Ramos (cell line): ENCODE results near the gene AGAP1.

ENCODE experiments used
- in situ Hi-C: fragments of 300-500 bp; cut with MboI; formaldehyde crosslinking; loops from one replicate; pipeline ENCODE4 v1.14.3; 2022; ENCODE audit warnings: low sequenced_read_pairs; ENCODE audit not compliant: unreplicated experiment

The AGAP1 gene

GRCh38 chr2:235737840-235738239, 244.0 kb downstream of the AGAP1 start:
- in situ Hi-C loops = loop anchor here (25.0 kb wide), 1 partner anchor 601 kb away; no protein-coding TSS in a partner anchor

- in situ Hi-C loops = loop anchor here (10.0 to 25.0 kb wide), 2 partner anchors 125 to 603 kb away; no protein-coding TSS in a partner anchor
Measured at GRCh38 chr2:235739704-235740415, 246.0 kb downstream of the AGAP1 start.

- in situ Hi-C loops = loop anchor here (10.0 to 25.0 kb wide), 2 partner anchors 126 to 604 kb away; no protein-coding TSS in a partner anchor
Measured at GRCh38 chr2:235740821-235741220, 247.0 kb downstream of the AGAP1 start.

DNA sequence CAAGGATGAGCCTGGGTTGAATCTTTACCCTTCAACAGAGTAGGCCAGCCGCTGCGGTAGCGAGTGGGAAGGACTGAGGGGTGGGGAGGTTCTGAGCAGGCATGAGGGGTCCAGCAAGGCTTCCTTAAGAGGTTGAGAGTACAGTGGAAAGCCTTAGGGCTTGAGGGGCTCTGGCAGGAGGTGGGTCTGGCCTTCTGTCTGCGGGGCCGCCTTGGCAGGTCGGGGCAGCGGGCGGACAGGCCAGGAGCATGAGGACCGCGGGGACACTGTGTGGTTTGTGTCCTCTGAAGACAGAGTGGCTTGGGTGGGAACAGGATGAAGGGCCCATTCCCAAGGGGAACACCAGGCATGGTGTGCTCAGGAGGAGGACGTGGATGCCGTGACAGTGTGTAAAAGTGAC, 250.3 kb downstream of the AGAP1 start:
- in situ Hi-C loops = loop anchor here (10.0 to 25.0 kb wide), 2 partner anchors 129 to 607 kb away; no protein-coding TSS in a partner anchor

- in situ Hi-C loops = loop anchor here (10.0 to 25.0 kb wide), 2 partner anchors 131 to 608 kb away; no protein-coding TSS in a partner anchor
Measured at GRCh38 chr2:235745597-235745996, 251.8 kb downstream of the AGAP1 start.

GRCh38 chr2:235746257-235746934, 252.6 kb downstream of the AGAP1 start:
- in situ Hi-C loops = loop anchor here (10.0 to 25.0 kb wide), 2 partner anchors 132 to 609 kb away; no protein-coding TSS in a partner anchor

DNA sequence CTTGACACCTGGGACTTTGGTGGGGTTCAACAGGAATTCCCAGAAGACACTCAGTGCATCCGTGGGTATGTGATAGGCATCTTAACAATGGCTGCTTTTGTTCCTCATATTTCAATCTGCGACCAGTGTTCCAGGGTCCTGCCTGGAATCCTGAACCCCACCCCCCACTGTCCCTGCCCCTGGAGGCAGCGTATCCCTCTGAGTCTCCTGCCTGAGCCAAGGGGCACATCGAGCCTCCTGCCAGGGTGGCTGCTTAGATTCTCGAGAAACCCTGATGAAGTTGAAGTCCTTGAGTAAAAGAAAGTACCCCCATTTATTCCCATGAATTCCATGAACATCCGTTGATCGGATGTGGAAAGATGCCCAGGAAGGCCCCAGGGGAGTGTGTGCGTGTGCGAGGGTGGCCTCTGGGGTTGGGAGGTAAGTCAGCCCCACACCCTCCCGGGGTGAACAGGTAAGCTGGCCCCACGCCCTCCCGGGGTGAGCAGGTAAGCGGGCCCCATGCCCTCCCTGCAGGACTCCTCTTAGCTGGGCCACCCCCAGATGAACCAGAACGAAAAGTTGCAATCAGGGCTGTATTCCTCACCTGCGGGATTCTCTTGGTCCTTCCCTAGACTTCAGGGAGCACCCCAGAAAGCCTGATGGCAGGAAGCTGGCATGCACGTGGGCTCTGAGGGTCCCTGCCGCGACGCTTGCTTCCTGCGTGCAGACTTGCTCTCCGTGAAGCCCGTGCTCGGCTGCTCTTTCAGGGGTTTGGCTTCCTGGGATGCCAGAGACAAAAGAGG, 253.3 kb downstream of the AGAP1 start:
- in situ Hi-C loops = loop anchor here (10.0 to 25.0 kb wide), 2 partner anchors 132 to 610 kb away; no protein-coding TSS in a partner anchor

DNA sequence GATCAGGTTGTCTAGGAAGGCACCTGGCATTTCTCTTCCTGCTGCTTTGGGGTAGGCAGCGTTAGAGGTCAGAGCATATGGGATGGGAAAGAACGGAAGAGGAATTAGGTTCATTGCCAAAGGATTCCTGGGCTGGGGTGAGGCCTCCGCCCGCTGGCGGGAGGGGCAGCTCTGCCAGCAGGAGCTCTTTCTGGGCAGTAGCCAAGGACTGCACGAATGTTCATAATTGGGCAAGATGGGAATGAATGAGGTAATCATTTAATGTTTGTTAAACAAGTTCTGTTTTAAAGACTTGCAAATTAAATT, 253.9 kb downstream of the AGAP1 start:
- in situ Hi-C loops = loop anchor here (10.0 to 25.0 kb wide), 2 partner anchors 133 to 610 kb away; no protein-coding TSS in a partner anchor

DNA sequence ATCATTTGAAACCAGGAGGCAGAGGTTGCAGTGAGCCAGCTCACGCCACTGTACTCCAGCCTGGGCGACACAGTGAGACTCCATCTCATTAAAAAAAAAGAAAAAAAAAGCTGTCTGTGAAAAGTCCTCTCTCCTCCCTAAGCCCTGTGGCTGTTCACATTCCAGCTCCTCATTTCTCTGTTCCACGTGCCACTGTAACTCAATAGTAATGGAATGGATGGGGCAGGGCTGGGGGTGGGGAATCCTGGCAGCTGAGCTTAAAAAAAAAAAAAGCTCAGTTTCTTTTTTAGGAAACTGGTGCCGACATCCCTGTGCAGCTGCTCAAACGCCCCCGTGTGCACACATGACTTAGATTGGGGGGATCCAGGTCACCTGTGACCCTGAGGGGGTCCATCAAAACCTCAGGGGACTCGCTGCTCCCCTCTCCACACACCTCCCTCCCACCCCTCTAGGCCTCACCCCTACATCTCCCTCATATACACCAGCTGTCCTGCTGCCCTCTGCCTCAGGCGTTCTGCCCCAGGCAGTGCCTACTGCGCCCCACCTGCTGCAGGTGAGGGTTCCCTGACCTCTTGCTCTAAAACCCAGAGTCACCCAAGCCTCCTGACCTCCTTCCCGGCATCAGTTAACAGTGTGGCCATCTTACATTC, 255.4 kb downstream of the AGAP1 start:
- in situ Hi-C loops = loop anchor here (10.0 to 25.0 kb wide), 2 partner anchors 134 to 612 kb away; no protein-coding TSS in a partner anchor

GRCh38 chr2:235749771-235750160, 255.9 kb downstream of the AGAP1 start:
- in situ Hi-C loops = loop anchor here (10.0 to 25.0 kb wide), 2 partner anchors 135 to 612 kb away; no protein-coding TSS in a partner anchor

DNA sequence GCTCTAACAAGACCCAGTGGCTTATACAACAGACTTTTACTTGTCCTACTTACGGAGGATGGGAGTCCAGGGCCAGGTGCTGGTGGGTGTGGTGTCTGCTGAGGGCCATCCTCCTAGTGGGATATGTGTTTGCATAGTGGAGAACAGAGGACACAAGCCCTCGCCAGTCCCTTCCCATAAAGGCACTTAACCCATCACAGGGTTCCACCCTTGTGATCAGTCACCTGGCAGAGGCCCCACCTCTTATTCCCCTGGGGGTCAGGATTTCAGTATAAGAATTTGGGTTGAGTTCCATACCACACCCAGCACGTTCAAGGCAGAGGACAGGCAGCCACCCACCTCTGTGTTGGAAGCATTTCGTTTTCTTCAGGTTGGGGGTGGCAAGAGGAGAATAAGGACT, 259.0 kb downstream of the AGAP1 start:
- in situ Hi-C loops = no loop called here

DNA sequence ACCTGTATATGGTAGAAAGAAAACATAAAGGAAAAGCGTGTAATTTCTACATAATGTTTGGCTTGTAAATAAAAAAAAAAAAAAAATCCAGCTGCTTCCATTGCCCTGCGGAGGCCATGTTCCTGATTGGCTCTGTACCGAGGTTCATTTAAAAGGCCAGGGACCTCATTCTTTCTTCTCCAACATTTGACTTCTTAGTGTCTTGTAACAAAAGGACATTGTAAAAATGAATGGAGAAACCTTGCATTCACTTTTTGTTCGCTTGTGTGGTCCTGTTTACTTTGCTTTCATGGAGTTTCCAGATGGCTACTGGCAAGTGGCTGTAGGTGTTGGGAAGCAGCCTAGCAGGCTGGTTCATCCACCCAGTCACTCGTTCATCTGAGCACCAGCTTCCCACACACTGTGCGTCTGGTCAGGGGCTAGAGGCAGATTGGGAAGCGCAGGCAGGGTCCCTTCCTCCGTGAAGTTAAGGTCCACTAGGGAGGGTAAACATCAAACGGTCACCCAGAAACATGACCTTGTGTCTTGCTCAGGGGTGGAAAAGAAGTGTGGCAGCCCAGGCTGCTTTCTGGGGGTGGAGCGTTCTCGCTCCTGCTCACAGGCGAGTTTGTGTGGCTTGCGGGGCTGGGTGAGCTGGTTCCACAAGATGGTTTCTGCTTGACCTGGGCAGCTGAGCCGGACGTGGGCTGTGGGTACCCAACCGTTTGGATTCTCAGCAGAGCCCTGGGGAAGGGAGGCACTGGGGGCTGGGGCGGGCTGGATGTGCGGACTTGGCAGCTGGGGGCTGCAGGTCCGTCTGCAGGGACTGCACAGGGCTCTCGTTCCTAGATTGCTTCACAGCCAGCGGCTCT, 260.7 kb downstream of the AGAP1 start:
- in situ Hi-C loops = no loop called here

DNA sequence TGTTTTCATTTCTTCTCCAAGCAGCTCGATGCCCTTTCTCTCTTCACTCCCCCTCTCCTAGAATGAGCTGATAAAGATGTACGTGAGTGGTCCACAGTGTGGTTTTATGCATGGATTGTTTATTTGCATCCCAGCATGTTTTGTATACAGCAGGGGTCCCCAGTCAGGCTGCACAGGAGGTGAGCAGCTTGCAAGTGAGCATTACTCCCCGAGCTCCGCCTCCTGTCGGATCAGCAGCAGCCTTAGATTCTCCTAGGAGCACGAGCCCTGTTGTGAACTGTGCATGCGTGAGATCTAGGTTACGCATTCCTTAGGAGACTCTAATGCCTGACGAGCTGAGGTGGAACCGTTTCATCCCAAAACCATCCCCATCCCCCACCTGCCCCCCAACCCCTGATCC, 262.6 kb downstream of the AGAP1 start:
- in situ Hi-C loops = no loop called here

GRCh38 chr2:235757212-235757611, 263.4 kb downstream of the AGAP1 start:
- in situ Hi-C loops = no loop called here

DNA sequence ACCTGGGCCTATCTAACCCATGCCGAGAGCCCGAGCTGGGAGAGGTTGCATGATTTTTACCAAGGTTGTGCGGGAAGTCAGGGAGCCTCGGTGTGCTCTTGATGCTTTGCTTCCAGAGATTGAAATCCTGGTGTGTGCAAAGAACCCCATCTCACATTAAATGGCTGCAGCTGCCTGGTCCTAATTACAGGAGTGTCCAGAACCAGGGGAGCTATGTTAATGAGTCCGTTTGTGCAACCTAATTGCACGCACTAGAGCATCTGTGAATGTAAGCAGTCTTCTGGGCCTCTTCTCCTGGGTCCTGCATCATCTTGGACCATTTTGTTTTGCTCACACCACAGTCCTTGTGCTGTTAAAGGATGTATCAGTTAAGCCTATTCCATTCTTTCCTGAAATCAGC, 263.8 kb downstream of the AGAP1 start:
- in situ Hi-C loops = no loop called here

DNA sequence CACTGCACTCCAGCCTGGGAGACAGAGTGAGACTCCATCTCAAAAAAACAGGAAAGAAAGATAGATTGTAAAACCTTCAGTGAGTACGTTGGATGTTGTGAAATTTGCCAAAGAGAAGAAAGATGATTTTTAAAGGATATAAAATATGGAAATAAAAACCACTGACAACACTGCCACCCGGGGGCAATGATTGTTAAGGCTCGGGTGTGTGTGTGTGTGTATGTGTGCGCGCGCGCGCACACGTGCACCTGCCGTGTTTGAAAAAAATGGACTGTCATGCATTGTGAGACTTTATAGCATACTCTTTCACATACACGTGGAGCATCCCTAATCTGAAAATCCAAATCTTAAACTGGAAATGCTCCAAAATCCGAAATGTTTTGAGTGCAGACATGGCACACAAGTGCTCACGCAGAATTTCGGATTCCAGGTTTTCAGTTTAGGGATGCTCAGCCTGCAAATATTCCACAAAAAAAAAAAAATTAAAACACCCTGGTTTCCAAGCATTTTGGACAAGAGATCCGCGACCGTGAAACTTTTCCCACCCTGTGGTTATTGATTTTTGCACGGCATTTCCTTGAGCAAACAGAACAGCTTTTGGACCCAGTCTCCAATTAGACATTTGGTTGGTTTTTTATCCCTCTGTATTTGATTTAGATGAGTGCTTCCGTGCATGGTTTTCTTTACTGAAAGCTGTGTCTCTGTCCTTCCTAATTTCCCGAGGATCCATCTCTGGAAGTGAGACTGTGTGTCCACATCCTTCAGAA, 269.2 kb downstream of the AGAP1 start:
- in situ Hi-C loops = loop anchor here (10.0 kb wide), 1 partner anchor 422 kb away; no protein-coding TSS in a partner anchor

DNA sequence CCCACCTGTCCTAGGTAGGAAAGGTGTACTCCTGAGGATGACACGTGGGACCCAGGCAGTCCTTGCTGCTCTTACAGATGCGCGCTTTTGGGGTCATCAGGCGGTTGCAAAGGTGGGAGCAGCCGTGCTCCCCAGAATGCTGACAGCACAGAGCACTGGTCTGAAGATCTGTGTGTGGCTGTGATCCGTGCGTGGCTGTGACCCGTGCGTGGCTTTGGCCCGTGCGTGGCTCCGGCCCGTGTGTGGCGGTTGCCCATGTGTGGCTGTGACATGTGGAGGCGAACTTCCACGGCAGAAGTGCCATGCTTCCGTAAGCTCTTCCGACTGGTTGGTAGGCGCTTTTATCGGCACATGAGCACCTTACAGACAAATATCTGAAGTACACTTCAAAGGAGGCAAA, 270.0 kb downstream of the AGAP1 start:
- in situ Hi-C loops = loop anchor here (10.0 kb wide), 1 partner anchor 421 kb away; no protein-coding TSS in a partner anchor

DNA sequence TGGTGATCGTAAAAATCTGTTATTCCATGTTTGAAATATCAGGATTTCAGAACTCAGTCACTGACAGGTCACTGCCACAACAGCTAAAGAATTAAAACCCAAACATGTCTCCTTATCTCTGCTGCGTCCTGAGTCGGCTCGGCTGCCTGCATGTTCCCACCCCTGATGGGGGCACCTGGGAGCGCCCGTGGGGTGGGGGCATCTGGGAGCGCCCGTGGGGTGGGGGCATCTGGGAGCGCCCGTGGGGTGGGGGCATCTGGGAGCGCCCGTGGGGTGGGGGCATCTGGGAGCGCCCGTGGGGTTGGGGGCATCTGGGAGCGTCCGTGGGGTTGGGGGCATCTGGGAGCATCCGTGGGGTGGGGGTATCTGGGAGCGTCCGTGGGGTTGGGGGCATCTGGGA, 270.6 kb downstream of the AGAP1 start:
- in situ Hi-C loops = loop anchor here (10.0 kb wide), 1 partner anchor 420 kb away; no protein-coding TSS in a partner anchor
